ENCODE data around the gene POMZP3.
"Not testable (repeated sequence)": the region's sequence is repeated elsewhere in the genome, so short reads cannot be mapped to it uniquely, and the experiment has no call there.

The POMZP3 gene

DNA sequence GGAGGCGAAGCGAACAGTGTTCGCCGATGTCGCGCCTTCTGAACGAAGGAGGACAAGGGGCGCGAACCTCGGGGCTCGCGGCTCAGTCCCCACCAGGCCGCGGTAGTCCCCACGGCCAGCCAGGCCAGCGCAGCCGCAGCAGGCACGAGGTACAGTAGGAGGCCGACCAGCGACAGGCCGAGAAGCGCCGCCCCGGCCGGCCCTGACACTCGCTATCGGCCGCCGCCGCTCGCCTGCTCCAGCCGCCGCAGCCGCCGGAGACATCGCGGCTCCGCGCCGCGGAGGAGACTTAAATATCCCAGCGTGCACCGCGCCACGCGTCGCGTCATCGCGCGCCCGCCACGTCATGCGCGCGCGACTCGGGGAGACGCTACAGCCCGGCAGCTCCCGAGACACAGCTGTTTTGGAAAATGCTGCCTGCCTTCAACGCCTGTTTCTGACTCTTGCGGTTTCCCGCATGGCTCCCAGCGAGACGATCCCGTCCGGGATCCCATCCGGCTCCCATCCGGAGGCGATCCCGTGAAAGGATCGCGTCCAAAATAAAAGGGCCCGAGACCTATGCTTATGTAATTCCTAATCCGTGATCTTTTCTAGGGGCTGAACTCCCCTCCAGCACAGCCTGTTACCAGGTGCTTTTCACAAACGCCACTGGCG, at the start of gene POMZP3:
Gene POMZP3 (minus strand): TSS at position 291 of the 654 bp plus-strand sequence. CDS start 1,215 bp downstream, outside the sequence.
- peak; percentile 60 for DNase-seq (ENCODE audit: low spot score)

GRCh38 chr7:76675783-76676182, 48.7 kb upstream of the POMZP3 start:
- not testable (repeated sequence) for DNase-seq (ENCODE audit: low spot score)

GRCh38 chr7:76673346-76673745, 46.3 kb upstream of the POMZP3 start:
- not testable (repeated sequence) for DNase-seq (ENCODE audit: low spot score)

GRCh38 chr7:76659212-76659611, 32.1 kb upstream of the POMZP3 start:
- not testable (repeated sequence) for DNase-seq (ENCODE audit: low spot score)

DNA sequence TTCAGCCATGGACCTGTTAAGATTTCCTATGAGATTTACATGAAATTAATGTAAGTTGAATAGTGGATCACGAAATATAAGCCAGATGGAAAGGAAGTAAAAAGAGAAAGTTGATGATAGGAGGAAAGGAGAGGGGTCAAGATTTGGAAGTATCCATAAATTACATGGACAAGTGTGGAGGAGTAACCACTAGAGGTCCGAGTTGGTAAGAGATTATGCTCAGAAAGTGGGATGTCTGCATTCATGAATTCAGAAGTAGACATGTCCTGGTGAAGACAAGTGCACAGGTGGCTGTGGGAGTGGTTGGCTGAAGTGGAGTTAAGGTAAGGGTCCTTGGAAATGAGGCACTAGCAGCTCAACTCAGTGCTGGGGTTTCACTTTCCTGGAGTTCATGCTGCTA, 29.3 kb upstream of the POMZP3 start:
- not testable (repeated sequence) for DNase-seq (ENCODE audit: low spot score)

- DNase-seq (ENCODE audit: low spot score), result not testable (repeated sequence)
Measured at GRCh38 chr7:76642620-76643019, 15.5 kb upstream of the POMZP3 start.

GRCh38 chr7:76637061-76637691, 10.1 kb upstream of the POMZP3 start:
- not testable (repeated sequence) for DNase-seq (ENCODE audit: low spot score)

DNA sequence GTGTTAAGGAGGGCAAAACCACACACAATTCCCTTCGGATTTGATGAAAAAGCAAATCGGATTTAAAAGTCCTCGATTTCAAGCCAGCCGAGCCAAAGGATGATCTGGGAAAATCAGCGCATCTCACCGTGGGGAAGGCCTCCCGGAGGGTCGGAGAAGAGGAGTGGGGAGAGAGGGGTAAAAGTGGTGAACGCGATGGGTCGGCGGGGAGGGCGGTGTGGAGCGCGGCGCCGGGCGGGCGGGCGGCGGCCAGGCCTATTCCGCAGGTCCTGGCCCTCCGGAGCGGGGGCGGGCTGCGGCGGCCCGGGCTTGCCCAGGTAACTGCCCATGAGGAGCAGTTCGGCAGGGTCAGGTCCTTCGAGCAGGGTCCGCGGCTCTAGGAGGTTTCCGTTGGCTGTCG, 498 bp downstream of the POMZP3 start:
- peak; percentile 42 for DNase-seq (ENCODE audit: low spot score)

- DNase-seq (ENCODE audit: low spot score), result not testable (repeated sequence)
Measured at GRCh38 chr7:76619439-76620190, 7.5 kb downstream of the POMZP3 start.

GRCh38 chr7:76613783-76614182, 13.3 kb downstream of the POMZP3 start:
- not testable (repeated sequence) for DNase-seq (ENCODE audit: low spot score)

- DNase-seq (ENCODE audit: low spot score), result not testable (repeated sequence)
Measured at GRCh38 chr7:76612232-76612631, 14.8 kb downstream of the POMZP3 start.

DNA sequence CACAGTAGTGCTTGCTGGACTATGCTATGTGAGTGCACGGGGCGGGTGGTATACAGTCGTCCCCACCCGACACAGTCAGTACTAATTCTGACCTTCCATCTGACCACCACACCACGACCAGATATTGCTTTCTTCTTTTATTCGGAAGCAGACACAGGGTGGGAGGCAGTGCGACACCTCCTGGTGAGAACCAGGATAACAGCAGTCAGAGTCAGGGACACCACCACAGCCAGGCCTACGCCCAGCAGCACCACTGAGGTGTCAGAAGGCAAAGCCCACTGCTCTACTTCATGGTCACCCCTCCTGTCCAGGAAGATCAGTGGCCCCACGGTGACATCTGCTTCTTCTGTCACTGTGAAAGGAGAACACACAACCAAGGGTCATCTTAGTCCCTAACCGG, 17.2 kb downstream of the POMZP3 start:
- DNase-seq (ENCODE audit: low spot score), result not testable (repeated sequence)

DNA sequence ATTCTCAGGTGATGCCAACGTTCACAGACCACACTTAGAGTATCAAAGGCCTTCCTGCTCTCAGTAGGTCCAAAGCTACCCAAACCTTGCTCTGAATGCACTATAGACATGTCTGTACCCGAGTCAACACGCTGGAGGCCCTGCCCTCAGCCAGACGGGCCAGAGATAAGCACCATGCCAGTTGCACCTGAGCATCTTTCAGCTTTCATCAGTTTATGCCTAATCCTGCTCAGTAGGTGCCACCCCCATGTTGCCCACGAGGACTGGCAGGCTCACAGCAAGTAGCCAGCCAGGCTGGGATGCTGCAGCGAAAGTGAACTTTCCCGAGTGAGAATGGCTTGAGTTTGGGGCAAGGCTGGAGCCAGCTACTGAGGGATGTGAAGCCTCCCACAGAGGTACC, 18.6 kb downstream of the POMZP3 start:
- DNase-seq (ENCODE audit: low spot score), result not testable (repeated sequence)

DNA sequence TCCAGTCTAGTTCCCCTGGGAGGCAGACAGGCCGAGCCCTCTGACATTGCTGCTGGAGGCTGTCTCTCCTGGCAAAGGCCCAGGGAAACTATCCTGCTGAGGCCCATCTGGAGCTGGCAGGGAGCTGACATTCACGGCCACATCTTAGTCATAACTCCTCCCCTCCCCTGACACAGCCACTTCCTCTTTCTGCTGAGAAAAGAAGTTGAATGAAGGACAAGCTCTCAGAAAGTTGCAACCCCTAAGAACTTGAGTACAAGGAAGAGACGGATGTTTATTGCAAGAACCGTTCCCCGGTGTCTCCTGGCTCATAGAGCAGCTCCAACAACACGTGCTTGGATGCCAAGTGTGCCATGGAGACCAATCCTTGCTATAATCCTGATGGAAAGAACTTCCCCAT, 21.1 kb downstream of the POMZP3 start:
- DNase-seq (ENCODE audit: low spot score), result not testable (repeated sequence)

GRCh38 chr7:76600650-76601049, 26.4 kb downstream of the POMZP3 start:
- not testable (repeated sequence) for DNase-seq (ENCODE audit: low spot score)

GRCh38 chr7:76600116-76600482, 27.0 kb downstream of the POMZP3 start:
- not testable (repeated sequence) for DNase-seq (ENCODE audit: low spot score)

DNA sequence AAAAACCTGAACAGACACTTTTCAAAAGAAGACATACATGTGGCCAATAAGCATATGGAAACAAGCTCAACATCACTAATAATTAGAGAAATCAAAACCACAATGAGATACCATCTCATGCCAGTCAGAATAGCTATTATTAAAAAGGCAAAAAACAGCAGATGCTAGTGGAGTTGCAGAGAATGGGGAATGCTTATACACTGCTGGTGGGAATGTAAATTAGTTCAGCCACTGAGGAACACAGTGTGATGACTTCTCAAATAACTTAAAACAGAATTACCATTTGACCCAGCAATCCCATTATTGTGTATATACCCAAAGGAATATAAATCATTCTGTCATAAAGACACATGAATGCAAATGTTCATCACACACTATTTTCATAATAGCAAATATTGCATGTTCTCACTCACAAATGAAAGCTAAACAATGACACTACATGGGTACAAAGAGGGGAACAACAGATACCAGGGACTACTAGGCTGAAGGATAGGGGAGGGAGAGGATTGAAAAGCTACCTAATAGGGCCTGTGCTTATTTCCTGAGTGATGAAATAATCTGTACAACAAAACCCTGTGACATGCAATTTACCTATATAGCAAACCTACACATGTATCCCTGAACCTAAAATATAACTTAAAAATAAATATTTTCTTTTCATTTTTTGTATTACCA, 28.4 kb downstream of the POMZP3 start:
- not testable (repeated sequence) for DNase-seq (ENCODE audit: low spot score)

DNA sequence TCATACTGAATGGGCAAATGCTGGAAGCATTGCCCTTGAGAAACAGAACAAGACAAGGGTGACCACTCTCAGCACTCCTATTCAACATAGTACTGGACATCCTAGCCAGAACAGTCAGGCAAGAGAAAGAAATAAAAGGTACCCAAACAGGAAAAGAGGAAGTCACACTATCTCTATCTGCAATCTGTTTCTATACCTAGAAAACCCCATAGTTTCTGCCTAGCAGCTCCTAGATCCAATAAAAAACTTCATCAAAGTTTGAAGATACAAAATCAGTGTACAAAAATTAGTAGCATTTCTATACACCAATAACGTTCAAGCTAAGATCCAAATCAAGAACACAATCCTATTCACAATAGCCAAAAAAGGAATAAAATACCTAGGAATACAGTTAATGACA, 29.8 kb downstream of the POMZP3 start:
- not testable (repeated sequence) for DNase-seq (ENCODE audit: low spot score)

GRCh38 chr7:76592694-76593093, 34.4 kb downstream of the POMZP3 start:
- DNase-seq (ENCODE audit: low spot score), result not testable (repeated sequence)

GRCh38 chr7:76591602-76592304, 35.3 kb downstream of the POMZP3 start:
- not testable (repeated sequence) for DNase-seq (ENCODE audit: low spot score)

DNA sequence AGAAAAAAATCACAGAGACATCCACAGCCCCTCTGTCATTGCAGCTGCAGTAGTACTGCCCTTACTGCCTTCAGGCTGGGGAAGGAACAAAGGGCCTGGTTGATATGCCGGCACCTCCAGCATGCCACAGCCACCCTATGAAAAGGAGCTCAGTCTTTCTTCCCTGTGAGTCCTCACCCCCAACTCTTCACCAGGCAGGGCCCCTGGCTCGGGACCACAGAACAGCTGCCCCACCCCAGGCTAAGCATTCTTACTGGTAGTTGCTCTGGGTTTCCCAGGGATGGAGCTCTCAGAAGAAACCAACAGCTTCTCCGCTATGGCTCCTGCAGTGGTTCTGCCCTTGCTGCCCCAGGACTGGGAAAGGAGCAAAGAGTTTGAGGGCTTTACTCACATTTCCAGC, 36.0 kb downstream of the POMZP3 start:
- DNase-seq (ENCODE audit: low spot score), result not testable (repeated sequence)

GRCh38 chr7:76588586-76588985, 38.5 kb downstream of the POMZP3 start:
- DNase-seq (ENCODE audit: low spot score), result not testable (repeated sequence)

Data from ecto neural progenitor cell (in vitro differentiated cells).